DMS 273 (cell line): ENCODE data around the gene MAMLD1.

ENCODE experiments used
- DNase-seq: peaks from one replicate; lab custom pipeline; 2025; ENCODE audit not compliant: unreplicated experiment; lab: John Stamatoyannopoulos, UW

The MAMLD1 gene

DNA sequence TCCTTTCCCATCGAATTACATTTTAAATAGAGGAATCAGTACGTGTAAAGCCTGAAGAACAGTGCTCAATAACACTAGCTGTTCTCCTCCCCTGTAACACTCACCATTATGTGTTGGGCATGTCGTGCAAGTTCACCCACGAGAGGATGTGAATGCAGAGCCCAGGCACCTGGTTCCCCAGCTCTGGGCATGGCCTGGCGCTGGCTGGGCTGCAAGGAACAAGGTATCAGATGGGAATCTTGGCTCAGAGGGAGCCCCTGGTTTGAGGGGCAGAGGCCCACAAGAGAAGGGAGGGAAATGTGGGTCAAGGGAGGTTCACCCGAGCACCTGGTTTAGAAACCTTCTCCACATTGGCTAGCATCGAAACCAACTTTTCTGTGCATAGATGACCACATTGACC is 163.6 kb downstream of the MAMLD1 start:
- DNase-seq: no peak

DNA sequence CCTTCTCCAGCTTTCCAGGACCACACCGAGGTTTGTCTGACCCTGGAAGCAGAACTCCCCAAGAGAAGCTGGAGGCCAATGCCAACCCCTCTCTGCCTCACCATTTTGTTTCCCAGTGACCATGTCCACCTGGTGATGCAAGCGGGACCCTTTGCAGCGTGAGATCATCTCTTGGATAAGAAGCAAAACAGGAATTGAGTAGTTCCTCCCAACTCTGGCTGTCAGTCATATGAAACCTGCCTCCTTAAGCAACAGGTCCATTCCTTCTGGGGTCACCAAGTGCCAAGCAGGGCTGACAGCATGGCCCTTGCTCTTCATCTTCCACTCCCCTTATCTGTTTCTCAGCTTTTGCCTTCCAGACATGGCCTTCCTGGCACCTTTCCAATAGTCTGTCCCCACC is 164.0 kb downstream of the MAMLD1 start:
- no peak for DNase-seq

DNA sequence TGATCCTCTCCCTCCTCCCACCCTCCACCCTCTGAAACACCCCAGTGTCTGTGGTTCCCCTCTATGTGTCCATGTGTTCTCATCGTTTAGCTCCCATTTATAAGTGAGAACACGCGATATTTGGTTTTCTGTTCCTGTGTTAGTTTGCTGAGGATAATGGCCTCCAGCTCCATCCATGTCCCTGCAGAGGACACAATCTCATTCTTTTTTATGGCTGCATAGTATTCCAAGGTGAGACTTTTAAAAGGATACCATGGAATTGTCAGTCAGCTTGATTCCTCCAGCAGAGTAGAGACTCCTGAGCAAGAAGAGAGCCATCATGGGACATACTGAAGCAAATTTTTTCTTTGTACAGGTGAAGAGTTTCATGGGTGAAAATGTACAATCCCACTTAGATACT is 166.5 kb downstream of the MAMLD1 start:
- no peak for DNase-seq

- no peak for DNase-seq
Measured at GRCh38 chrX:150530821-150531220, 167.7 kb downstream of the MAMLD1 start.

DNA sequence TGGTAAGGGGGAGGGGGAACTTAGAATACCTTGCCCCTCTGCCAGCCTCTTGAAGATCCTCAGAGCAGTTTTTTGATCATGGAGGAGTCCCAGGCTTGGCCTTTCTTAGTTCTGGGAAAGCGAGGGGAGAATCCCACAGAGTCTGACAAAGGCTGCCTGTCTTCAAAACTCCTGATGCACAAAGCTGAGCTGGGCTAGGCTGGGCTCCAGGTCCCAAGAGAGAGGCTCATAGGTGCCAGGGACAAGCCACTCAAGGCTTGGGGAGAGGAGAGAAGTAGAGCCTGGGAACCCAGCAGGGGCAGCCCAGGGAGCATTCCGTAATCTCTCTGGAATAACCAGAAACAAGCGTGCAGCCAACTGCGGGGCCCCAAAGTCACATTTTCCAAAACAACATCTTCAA is 168.3 kb downstream of the MAMLD1 start:
- DNase-seq: no peak

GRCh38 chrX:150533863-150534262 is 170.7 kb downstream of the MAMLD1 start:
- no peak for DNase-seq

DNA sequence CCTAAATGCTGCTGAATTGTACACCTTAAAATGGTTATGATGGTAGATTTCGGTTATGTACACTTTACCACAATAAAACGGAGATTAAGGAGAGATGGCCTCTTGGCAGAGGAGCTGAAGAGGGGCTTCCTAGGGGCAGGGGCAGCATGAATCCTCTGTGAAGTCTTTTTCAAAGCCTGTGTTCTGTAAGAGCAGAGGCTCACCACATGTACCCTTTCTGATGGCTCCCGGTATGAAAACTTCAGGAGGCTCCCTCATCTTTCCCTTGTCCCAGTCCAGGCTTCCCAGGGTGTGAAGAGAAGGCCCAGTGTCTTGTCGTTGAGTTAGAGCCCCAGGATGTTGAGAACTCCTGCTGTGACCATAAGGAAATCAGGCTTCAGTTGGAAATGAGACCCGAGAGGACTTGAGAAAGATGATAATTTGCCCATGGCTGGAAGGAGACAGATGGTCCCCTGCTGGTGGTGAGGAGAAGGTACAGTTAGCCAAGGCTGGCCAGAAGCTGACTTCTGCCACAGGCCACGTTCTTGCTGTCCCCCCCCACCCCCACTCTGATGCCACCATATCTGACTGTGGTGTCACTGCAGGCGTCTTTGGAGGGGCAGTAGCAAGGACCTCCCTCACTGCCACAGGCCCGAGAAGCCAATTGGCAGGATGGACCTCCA is 173.5 kb downstream of the MAMLD1 start:
- peak; percentile 39 for DNase-seq

DNA sequence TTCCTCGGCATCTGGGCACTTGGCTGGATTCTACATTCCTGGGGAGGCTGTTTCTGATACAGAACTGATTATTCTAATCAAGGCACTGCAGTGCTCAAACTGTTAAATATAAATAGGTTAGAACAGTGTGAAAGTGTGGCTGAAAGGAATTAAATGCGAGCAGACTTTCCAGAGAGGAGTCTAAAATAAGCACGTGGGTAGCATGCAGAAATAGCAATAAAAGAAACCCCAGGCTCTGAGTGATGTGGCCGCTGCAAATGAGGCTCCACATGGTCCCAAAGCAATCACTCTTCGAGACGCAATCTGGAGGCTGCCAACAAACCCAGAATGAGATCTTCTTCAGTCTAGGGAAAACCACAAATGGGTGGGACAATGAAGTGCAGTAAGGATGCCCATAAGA is 174.7 kb downstream of the MAMLD1 start:
- no peak for DNase-seq

GRCh38 chrX:150540965-150541364 is 177.8 kb downstream of the MAMLD1 start:
- DNase-seq: peak; percentile 35

DNA sequence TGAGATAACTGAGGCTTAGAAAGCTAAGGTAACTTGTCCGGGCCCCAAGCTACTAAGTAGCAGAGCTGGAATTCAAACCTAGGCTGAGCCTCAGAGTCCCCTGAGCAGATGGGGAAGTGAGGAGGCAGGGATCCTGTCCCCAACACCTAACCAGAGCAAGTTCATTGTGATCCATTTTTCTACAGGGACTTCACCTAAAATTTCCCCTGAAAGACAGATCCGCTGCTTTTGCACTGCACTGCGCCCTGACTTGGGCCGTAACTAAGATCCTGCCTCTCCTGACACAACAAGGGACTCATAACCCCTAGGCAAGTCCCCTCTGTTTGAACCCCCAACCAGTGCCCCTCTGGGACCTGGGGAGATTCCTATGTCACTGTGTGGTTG is 179.7 kb downstream of the MAMLD1 start:
- DNase-seq: no peak

GRCh38 chrX:150543230-150544155 is 180.4 kb downstream of the MAMLD1 start:
- no peak for DNase-seq

- DNase-seq: peak; percentile 39
Measured at GRCh38 chrX:150544222-150544787, 181.2 kb downstream of the MAMLD1 start.

GRCh38 chrX:150544835-150545770 is 182.0 kb downstream of the MAMLD1 start:
- DNase-seq: no peak

GRCh38 chrX:150546711-150547153 is 183.6 kb downstream of the MAMLD1 start:
- DNase-seq: no peak

DNA sequence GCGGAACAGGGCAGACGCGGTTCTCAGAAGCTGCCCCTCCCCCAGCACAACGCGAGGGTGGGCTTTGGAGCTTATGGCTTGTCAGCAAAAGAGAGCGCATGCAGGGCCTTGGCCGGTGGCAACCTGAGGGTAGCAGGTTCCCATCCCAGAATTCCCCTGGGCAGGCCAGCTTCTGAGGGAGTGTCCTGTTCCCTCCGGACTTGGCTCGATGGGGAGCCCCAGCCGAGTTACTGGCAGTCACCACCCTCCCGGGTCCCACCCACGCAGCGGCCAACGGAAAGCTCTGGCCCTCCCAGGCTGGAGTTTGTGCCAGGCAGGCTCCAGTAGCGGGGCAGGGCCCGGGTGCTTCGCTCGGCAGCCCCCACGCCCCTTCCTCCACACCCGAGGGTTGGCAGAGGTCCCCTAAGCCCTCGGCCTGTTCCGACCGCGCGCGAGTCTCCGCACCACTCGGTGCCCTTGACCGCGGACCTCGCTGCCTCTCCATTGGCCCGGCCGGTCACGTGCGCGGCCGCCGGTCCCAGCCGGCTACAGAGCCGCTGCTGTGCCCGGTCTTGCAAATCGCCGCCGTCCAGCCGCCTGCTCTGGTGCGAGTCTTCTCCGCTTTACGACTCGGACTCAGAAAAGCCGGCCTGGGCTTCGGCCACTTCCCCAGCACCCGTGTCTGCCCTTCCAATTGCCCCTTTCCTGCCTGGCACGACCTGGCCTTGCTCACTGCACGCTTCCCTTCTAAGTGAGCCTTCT is 184.4 kb downstream of the MAMLD1 start:
- peak; percentile 56 for DNase-seq

- no peak for DNase-seq
Measured at GRCh38 chrX:150548251-150548650, 185.1 kb downstream of the MAMLD1 start.

GRCh38 chrX:150548684-150549083 is 185.6 kb downstream of the MAMLD1 start:
- no peak for DNase-seq

DNA sequence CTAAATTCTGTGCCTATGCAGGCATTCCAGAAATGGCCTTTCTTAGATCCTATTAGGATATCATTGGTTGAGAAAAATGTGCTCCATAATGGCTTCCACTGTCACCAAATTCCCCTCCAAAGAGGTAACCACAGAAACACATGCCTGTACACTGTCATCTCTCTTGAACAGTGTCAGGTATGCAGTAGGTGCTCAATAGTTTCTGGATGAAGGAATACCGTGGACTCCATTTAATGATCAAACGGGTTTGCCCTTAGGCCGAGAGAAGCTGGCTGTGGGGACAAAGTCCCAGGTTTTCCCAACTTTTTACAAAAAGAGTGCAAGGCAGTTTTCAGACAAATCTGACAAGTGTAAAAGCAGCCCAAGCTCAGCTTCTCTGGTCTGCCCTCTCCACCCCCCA is 188.8 kb downstream of the MAMLD1 start:
- no peak for DNase-seq

- no peak for DNase-seq
Measured at GRCh38 chrX:150558424-150558823, 195.3 kb downstream of the MAMLD1 start.
